ENCODE measurements around the gene NME2. TPM values are rescaled to one million over a fixed set of nuclear protein-coding genes. Genes with fewer than 3 reads are reported as not detected.
A peak's percentile ranks its signal among the peaks of the same experiment; 100 is the strongest.

NME2 gene
- total and polyA plus RNA-seq, 10 of the 15 experiments (the other 5 are each of a cell fraction or from before 2014, with no cell fraction given): 497 to 1,030 (median 786) TPM

DNA sequence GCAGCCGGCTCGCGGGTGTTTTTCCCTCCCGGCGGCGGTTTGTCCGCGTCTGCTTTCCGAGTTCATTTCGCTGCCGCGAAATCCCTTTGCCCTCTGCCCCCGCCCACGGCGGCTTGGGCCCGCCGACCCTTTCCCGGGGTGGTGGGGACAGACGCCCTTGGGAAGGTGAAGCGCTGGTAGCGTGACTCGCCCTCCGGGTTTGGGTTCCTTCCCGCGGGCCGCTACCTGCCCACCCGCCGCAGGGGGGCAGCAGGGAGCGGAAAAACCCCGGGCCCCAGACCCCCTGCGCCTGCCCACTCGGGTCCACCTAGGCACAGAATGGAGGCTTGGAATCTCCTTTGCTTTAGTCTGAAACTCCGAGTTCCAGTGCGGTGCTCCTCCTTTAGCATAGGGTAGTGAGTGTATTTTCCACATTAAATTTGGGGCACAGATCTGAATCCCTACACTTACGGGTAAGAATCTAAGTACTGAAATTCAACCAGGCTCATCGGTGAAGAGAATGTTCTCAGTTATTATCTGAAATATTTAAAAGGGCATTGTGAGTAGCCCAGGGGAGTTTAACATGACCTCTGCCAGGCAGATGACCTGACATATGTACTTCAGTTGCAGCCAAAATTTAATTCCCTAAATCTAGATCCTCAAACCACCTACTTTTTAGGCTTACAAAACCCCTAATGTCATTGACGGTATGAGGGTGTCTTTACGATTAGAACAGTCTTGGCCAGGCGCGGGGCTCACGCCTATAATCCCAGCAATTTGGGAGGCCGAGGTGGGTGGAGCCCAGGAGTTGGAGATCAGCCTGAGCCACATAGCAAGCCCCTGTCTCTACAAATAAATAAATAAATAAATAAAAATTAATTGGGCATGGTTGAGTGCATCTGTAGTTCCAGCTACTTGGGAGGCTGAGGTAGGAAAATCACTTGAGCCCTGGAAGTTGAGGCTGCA, 1.0 kb downstream of the NME2 start:
- DNase-seq (ENCODE audit: low read depth, low spot score): no peak
- Histone ChIP-seq H3K27ac (ENCODE audit: control insufficient read depth, insufficient read depth) (peak overlapping the region; percentile 92), H3K4me3 (peak overlapping the region; percentile 96), H3K36me3 (ENCODE audit: control insufficient read depth in 2 of 2, insufficient read depth in 2 of 2, low read length in 1 of 2) (peaks cover 5 to 25% of the 10 kb centered on the region in 2 experiments), H3K27me3 (replicated peaks in 1 of 2; ENCODE audit: control insufficient read depth in 2 of 2, insufficient read depth in 2 of 2, low read length in 1 of 2) (no peaks in the 10 kb centered on the region), H3K9ac (ENCODE audit: control insufficient read depth, insufficient read depth, low read length) (peak overlapping the region; percentile 93), H3K4me2 (ENCODE audit: control insufficient read depth, insufficient read depth) (peak overlapping the region; percentile 84), H3K79me2 (ENCODE audit: control insufficient read depth, insufficient read depth, low read length) (peaks cover 25% of the 10 kb centered on the region), H2AFZ (ENCODE audit: control insufficient read depth, low read depth, low read length) (peak overlapping the region; percentile 87), H3K4me1 (ENCODE audit: control insufficient read depth, insufficient read depth, low read length) (peaks cover 12% of the 10 kb centered on the region), H3K9me3 (replicated peaks; ENCODE audit: control insufficient read depth, insufficient read depth, low read length) (no peaks in the 10 kb centered on the region), H4K20me1 (ENCODE audit: control insufficient read depth, insufficient read depth) (no peaks in the 10 kb centered on the region)
- peak; percentile 88 for FAIRE-seq
- SMC1A ChIA-PET (ENCODE audit: uncharacterized antibody, unreplicated experiment): interaction anchor here (1.0 to 1.2 kb wide), 2 partner anchors 72 to 121 kb away, joined by 3 read pairs; no protein-coding TSS in a partner anchor
- intact Hi-C loops (cut with micrococcal nuclease; ENCODE audit: unreplicated experiment): loop anchor here (5.0 kb wide), 1 partner anchor 95 kb away; the partner anchor contains the start of genes MBTD1 and UTP18
- BruUV-seq (replicated peaks): TSS peak; percentile 69
- peak; percentile 75 for ATAC-seq
- CTCF ChIA-PET: interaction anchor here (0.9 to 5.8 kb wide), 2 partner anchors 12 to 13 kb away, joined by 3 to 35 read pairs; partner anchors contain the start of gene NME1
- 7% methylated on average over 42 of the region's 42 CpGs for WGBS (ENCODE audit: insufficient coverage, insufficient replicate concordance, low lambda C conversion rate, missing lambda C conversion rate)
- POLR2A ChIA-PET: interaction anchor here (0.8 kb wide), 1 partner anchor 14 kb away, joined by 3 read pairs; the partner anchor contains the start of gene NME1
- in situ Hi-C loops (cut with MboI): loop anchor here (10.0 kb wide), 1 partner anchor 62 kb away; no protein-coding TSS in a partner anchor
- RAD21 ChIA-PET (ENCODE audit: unreplicated experiment): interaction anchor here (1.5 to 1.8 kb wide), 2 partner anchors 91 to 165 kb away, joined by 4 to 5 read pairs; no protein-coding TSS in a partner anchor
- TF ChIP-seq YY1 (IDR thresholded peaks at IDR 0.05; ENCODE audit: low read depth, low read length) (peak; percentile 39; the same call in 1 of the 2 replicates), SRF (IDR thresholded peaks at IDR 0.05; ENCODE audit: low read depth in 2 of 2, low read length in 2 of 2) (no peak), WRNIP1 (IDR thresholded peaks at IDR 0.05; ENCODE audit: borderline replicate concordance, low read depth, low read length) (no peak), MYB (IDR thresholded peaks at IDR 0.05; ENCODE audit: borderline replicate concordance, low read depth, low read length) (no peak), MTA2 (IDR thresholded peaks at IDR 0.05; ENCODE audit: low read depth) (0 out of 2 replicates have a peak, but pooled peaks have one; percentile 19), NBN (IDR thresholded peaks at IDR 0.05) (peak; percentile 75), EZH2 (IDR thresholded peaks at IDR 0.05; ENCODE audit: borderline replicate concordance, control insufficient read depth, low read depth, low read length) (no peak), SMC3 (IDR thresholded peaks at IDR 0.05; ENCODE audit: borderline replicate concordance, low read length) (peak; percentile 38), PRDM15 (CRISPR knock-in tag; IDR thresholded peaks at IDR 0.05) (no peak), RAD21 (IDR thresholded peaks at IDR 0.05; ENCODE audit: insufficient read depth, low read depth, low read length) (peak; percentile 40), FOXM1 (IDR thresholded peaks at IDR 0.05; ENCODE audit: low read depth, low read length) (0 out of 2 replicates have a peak, but pooled peaks have one; percentile 63), ATF7 (IDR thresholded peaks at IDR 0.05; ENCODE audit: low read depth) (no peak), SPI1 (IDR thresholded peaks at IDR 0.05; ENCODE audit: borderline replicate concordance, insufficient read depth, low read depth, low read length) (0 out of 2 replicates have a peak, but pooled peaks have one; percentile 1), IKZF1 (conservative IDR thresholded peaks at IDR 0.05) (peak; percentile 57; the same call in 1 of the 2 replicates), RUNX3 (IDR thresholded peaks at IDR 0.05; ENCODE audit: low read length) (peak; percentile 4; the same call in 1 of the 2 replicates), SREBF1 (IDR thresholded peaks at IDR 0.05; ENCODE audit: low read length) (no peak), TAF1 (IDR thresholded peaks at IDR 0.05; ENCODE audit: borderline replicate concordance, low read depth, low read length) (no peak)
- TF ChIP-seq, protein P1, sequence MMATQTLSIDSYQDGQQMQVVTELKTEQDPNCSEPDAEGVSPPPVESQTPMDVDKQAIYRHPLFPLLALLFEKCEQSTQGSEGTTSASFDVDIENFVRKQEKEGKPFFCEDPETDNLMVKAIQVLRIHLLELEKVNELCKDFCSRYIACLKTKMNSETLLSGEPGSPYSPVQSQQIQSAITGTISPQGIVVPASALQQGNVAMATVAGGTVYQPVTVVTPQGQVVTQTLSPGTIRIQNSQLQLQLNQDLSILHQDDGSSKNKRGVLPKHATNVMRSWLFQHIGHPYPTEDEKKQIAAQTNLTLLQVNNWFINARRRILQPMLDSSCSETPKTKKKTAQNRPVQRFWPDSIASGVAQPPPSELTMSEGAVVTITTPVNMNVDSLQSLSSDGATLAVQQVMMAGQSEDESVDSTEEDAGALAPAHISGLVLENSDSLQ (IDR thresholded peaks at IDR 0.05): peak; percentile 20; the same call in 1 of the 2 replicates

All from GM12878 (cell line).